Fibroblast of lung (primary cell): ENCODE data around the gene HIBADH.

Experiments
- CTCF ChIP-seq, 2 donors: IDR thresholded peaks in 1 of 2; conservative IDR thresholded peaks in 1 of 2; 1 replicate in 1 of 2; 2 replicates in 1 of 2; pipeline ENCODE4 v1.5.1; 2011 to 2012; ENCODE audit warnings: low read length in 2 of 2, control low read depth in 1 of 2, inconsistent platforms in 1 of 2, low read depth in 1 of 2, mild to moderate bottlenecking in 1 of 2
- EZH2 ChIP-seq: IDR thresholded peaks from 2 replicates; pipeline ENCODE4 v1.5.1; 2012; ENCODE audit warnings: low read length, control low read depth, mild to moderate bottlenecking; ENCODE audit errors: missing control alignments

GRCh38 chr7:27671675-27672074, 9.0 kb upstream of the HIBADH start:
- TF ChIP-seq CTCF (conservative IDR thresholded peaks at IDR 0.05 in 1 of 2, IDR thresholded peaks at IDR 0.05 in 1 of 2; ENCODE audit: low read depth in 1 of 2, low read length in 2 of 2) (no peak), EZH2 (no peak)
